ENCODE results near the gene USH1G.
A peak's percentile ranks its signal among the peaks of the same experiment; 100 is the strongest.
"Not testable (repeated sequence)": the region's sequence is repeated elsewhere in the genome, so short reads cannot be mapped to it uniquely, and the experiment has no call there.

Gene USH1G

GRCh38 chr17:74922694-74923537 lies at the start of gene USH1G:
TSS of gene USH1G (minus strand) at chr17:74923255. CDS start at chr17:74923073, 182 bp downstream.
- Histone ChIP-seq H3K9ac (0 out of 22 replicates have a peak within 1 kb of the TSS, but pooled peaks of 1 of the 11 experiments have one; percentile 13), H3K4me1 (peaks cover 0 to 21% (median 9%) of the 10 kb centered on the region in 10 experiments; a peak in 11 of 20 replicates), H3K9me3 (replicated peaks in 1 of 11) (no peaks in the 10 kb centered on the region), H4K20me1 (peaks cover 0 to 43% (median 6%) of the 10 kb centered on the region in 11 experiments; a peak in 9 of 22 replicates), H3K27me3 (peaks cover 68 to 93% (median 83%) of the 10 kb centered on the region in 11 experiments), H3K27ac (no peak within 1 kb of the TSS), H3K4me2 (peak within 1 kb of the TSS in 10 of 11 experiments; percentile 26 to 75 (median 45); a peak in 18 of 22 replicates), H3K4me3 (peak within 1 kb of the TSS in 3 of 10 experiments; percentile 26 to 40 (median 27); a peak in 1 of 20 replicates), H3K36me3 (no peaks in the 10 kb centered on the region)
- TF ChIP-seq Cebpa-rat (IDR thresholded peaks at IDR 0.05) = no peak

- no peak for TF ChIP-seq Cebpa-rat (IDR thresholded peaks at IDR 0.05)
- H3K36me3 ChIP-seq = no peaks in the 10 kb centered on the region
- no peak within 1 kb of the TSS for H3K27ac ChIP-seq
- H3K27me3 ChIP-seq = peaks cover 32 to 47% (median 40%) of the 10 kb centered on the region in 11 experiments
- H3K4me2 ChIP-seq = peak within 1 kb of the TSS; percentile 93 to 100 (median 98)
- H3K9me3 ChIP-seq (replicated peaks in 1 of 11) = no peaks in the 10 kb centered on the region
- peak within 1 kb of the TSS; percentile 56 to 74 (median 61) for H3K4me3 ChIP-seq
- H4K20me1 ChIP-seq = peaks cover 0 to 24% (median 5%) of the 10 kb centered on the region in 11 experiments; a peak in 9 of 22 replicates
- H3K4me1 ChIP-seq = peaks cover 3 to 18% (median 15%) of the 10 kb centered on the region in 10 experiments; a peak in 18 of 20 replicates
- H3K9ac ChIP-seq = peak within 1 kb of the TSS; percentile 22 to 75 (median 62); a peak in 18 of 22 replicates
These were observed 49.3 kb upstream of the USH1G start, which contains the start of gene HID1 for GRCh38 chr17:74972107-74972972. TSS of gene HID1 (minus strand) at chr17:74972759. CDS start at chr17:74972656, 103 bp downstream.

- H3K27ac ChIP-seq = no peak overlapping the region
- H3K4me1 ChIP-seq = peaks cover 3 to 18% (median 15%) of the 10 kb centered on the region in 10 experiments; a peak in 18 of 20 replicates
- no peaks in the 10 kb centered on the region for H3K36me3 ChIP-seq
- H4K20me1 ChIP-seq = peaks cover 0 to 24% (median 5%) of the 10 kb centered on the region in 11 experiments; a peak in 9 of 22 replicates
- H3K9me3 ChIP-seq (replicated peaks in 1 of 11) = no peaks in the 10 kb centered on the region
- no peak for TF ChIP-seq Cebpa-rat (IDR thresholded peaks at IDR 0.05)
- peak overlapping the region in 7 of 10 experiments; percentile 23 to 74 (median 60); a peak in 9 of 20 replicates for H3K4me3 ChIP-seq
- peak overlapping the region in 4 of 11 experiments; percentile 37 to 72 (median 56); a peak in 7 of 22 replicates for H3K9ac ChIP-seq
- H3K4me2 ChIP-seq = peak overlapping the region; percentile 93 to 100 (median 98)
- H3K27me3 ChIP-seq = peaks cover 32 to 47% (median 40%) of the 10 kb centered on the region in 11 experiments
These were observed 48.7 kb upstream of the USH1G start for GRCh38 chr17:74971842-74972106.

GRCh38 chr17:74971069-74971841 lies 48.2 kb upstream of the USH1G start:
- Histone ChIP-seq H3K4me3 (peak overlapping the region in 4 of 10 experiments; percentile 60 to 74 (median 66); a peak in 4 of 20 replicates), H3K27me3 (peaks cover 32 to 47% (median 40%) of the 10 kb centered on the region in 11 experiments), H3K27ac (no peak overlapping the region), H3K36me3 (no peaks in the 10 kb centered on the region), H3K9ac (peak overlapping the region in 4 of 11 experiments; percentile 37 to 72 (median 56); a peak in 6 of 22 replicates), H3K9me3 (replicated peaks in 1 of 11) (no peaks in the 10 kb centered on the region), H3K4me2 (peak overlapping the region; percentile 93 to 100 (median 98); a peak in 21 of 22 replicates), H4K20me1 (peaks cover 0 to 24% (median 5%) of the 10 kb centered on the region in 11 experiments; a peak in 9 of 22 replicates), H3K4me1 (peaks cover 3 to 18% (median 15%) of the 10 kb centered on the region in 10 experiments; a peak in 18 of 20 replicates)
- no peak for TF ChIP-seq Cebpa-rat (IDR thresholded peaks at IDR 0.05)

- Histone ChIP-seq H3K27ac (no peak overlapping the region), H3K27me3 (peaks cover 32 to 47% (median 40%) of the 10 kb centered on the region in 11 experiments), H3K4me3 (no peak overlapping the region), H3K9ac (no peak overlapping the region), H3K9me3 (replicated peaks in 1 of 11) (no peaks in the 10 kb centered on the region), H3K36me3 (no peaks in the 10 kb centered on the region), H3K4me1 (peaks cover 3 to 18% (median 15%) of the 10 kb centered on the region in 10 experiments; a peak in 18 of 20 replicates), H3K4me2 (no peak overlapping the region), H4K20me1 (peaks cover 0 to 24% (median 5%) of the 10 kb centered on the region in 11 experiments; a peak in 9 of 22 replicates)
- no peak for TF ChIP-seq Cebpa-rat (IDR thresholded peaks at IDR 0.05)
These were observed 47.3 kb upstream of the USH1G start for GRCh38 chr17:74970395-74970794.

GRCh38 chr17:74969501-74969900 lies 46.4 kb upstream of the USH1G start:
- not testable (repeated sequence) for H3K9ac ChIP-seq, H3K36me3 ChIP-seq, H3K27ac ChIP-seq

GRCh38 chr17:74968361-74968780 lies 45.3 kb upstream of the USH1G start:
- no peak overlapping the region for H3K27ac ChIP-seq
- TF ChIP-seq Cebpa-rat (IDR thresholded peaks at IDR 0.05) = no peak
- H4K20me1 ChIP-seq = peaks cover 0 to 22% (median 5%) of the 10 kb centered on the region in 11 experiments; a peak in 9 of 22 replicates
- peaks cover 3 to 18% (median 15%) of the 10 kb centered on the region in 10 experiments; a peak in 18 of 20 replicates for H3K4me1 ChIP-seq
- no peaks in the 10 kb centered on the region for H3K9me3 ChIP-seq (replicated peaks in 1 of 11)
- peaks cover 21 to 33% (median 28%) of the 10 kb centered on the region in 11 experiments for H3K27me3 ChIP-seq
- no peak overlapping the region for H3K4me3 ChIP-seq
- H3K9ac ChIP-seq = no peak overlapping the region
- H3K4me2 ChIP-seq = no peak overlapping the region
- no peaks in the 10 kb centered on the region for H3K36me3 ChIP-seq

More at GRCh38 chr17:74969501-74969900, 46.4 kb upstream of the USH1G start:
- not testable (repeated sequence) for H3K9me3 ChIP-seq (replicated peaks in 1 of 11); H3K4me2 ChIP-seq; H3K4me3 ChIP-seq
- peaks cover 32 to 44% (median 39%) of the 10 kb centered on the region in 11 experiments for H3K27me3 ChIP-seq
- peaks cover 3 to 18% (median 15%) of the 10 kb centered on the region in 10 experiments; a peak in 18 of 20 replicates for H3K4me1 ChIP-seq
- peaks cover 0 to 24% (median 5%) of the 10 kb centered on the region in 11 experiments; a peak in 9 of 22 replicates for H4K20me1 ChIP-seq

All from BLaER1 treated with 17β-estradiol and CSF1 and Interleukin-3, amounts not matched to agents 10 nM and 100 nM (cell line).